ENCODE measurements around the gene ETV6. TPM values are rescaled to one million over a fixed set of nuclear protein-coding genes. Genes with fewer than 3 reads are reported as not detected.

Gene ETV6
- total RNA-seq, 6 experiments from 2014 or later, result 7.2 to 28.3 (median 11.0) TPM

DNA sequence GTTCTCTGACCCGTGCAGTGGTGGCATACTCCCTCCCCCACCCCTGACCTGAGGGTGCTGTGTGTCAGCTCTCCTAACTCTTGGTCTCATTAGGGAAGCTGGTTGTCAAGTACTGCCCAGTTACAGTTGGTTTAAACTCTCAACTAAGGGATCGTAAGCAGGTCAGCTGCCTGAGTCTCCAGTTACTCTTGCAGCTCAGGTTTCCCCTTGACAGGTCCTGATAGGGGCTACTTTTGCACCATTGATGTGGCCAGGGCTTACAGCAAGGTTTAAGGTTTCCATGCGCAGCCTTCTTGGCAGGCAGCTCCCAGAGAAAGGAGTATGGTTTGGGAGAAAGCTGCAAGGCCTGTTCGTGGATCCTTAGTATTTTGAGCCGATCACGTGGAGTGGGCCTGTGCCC is 74.5 kb downstream of the ETV6 start:
- Histone ChIP-seq H3K27me3 (no peaks in the 10 kb centered on the region), H3K36me3 (no peaks in the 10 kb centered on the region), H3K27ac (no peak overlapping the region), H3K9me3 (no peaks in the 10 kb centered on the region), H3K4me1 (peaks cover 0 to 20% (median 4%) of the 10 kb centered on the region in 4 donors), H3K4me3 (no peak overlapping the region)
- WGBS (ENCODE audit: insufficient coverage, low coverage, low lambda C conversion rate, missing lambda C conversion rate), result 100% methylated on average over 2 of the region's 6 CpGs
- intact Hi-C loops (cut with DNase I), result no loop called here
- TF ChIP-seq, protein P1, sequence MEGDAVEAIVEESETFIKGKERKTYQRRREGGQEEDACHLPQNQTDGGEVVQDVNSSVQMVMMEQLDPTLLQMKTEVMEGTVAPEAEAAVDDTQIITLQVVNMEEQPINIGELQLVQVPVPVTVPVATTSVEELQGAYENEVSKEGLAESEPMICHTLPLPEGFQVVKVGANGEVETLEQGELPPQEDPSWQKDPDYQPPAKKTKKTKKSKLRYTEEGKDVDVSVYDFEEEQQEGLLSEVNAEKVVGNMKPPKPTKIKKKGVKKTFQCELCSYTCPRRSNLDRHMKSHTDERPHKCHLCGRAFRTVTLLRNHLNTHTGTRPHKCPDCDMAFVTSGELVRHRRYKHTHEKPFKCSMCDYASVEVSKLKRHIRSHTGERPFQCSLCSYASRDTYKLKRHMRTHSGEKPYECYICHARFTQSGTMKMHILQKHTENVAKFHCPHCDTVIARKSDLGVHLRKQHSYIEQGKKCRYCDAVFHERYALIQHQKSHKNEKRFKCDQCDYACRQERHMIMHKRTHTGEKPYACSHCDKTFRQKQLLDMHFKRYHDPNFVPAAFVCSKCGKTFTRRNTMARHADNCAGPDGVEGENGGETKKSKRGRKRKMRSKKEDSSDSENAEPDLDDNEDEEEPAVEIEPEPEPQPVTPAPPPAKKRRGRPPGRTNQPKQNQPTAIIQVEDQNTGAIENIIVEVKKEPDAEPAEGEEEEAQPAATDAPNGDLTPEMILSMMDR (IDR thresholded peaks at IDR 0.05), result no peak
- no peak for TF ChIP-seq POLR2A (IDR thresholded peaks at IDR 0.05)
- DNase-seq, result no peak
- peak in 1 of 4 donors; percentile 7 for ATAC-seq

DNA sequence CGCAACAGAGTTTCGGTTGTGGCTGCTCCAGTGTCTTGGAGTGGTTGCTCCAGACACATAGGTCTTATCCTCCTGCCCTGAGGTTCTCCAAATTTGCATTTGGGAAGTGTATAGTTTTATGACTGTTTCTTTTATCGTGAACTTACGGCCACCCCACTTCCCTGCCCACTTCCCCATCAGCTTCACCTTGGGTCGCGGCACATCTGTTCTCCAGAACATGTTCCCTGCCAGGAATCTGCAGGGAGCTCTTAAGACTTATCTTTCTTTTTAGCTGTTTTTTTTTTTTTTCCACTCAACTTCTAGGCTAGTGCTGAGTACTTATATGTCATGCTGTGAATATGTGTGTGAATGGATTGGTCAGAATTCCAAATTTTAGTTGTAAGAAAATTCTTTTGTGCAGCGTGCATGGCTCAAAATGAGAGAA is 75.4 kb downstream of the ETV6 start:
- Histone ChIP-seq H3K36me3 (no peaks in the 10 kb centered on the region), H3K27ac (no peak overlapping the region), H3K4me1 (peaks cover 0 to 27% (median 4%) of the 10 kb centered on the region in 4 donors), H3K4me3 (no peak overlapping the region), H3K9me3 (no peaks in the 10 kb centered on the region), H3K27me3 (no peaks in the 10 kb centered on the region)
- intact Hi-C loops (cut with DNase I), result no loop called here
- no peak for TF ChIP-seq POLR2A (IDR thresholded peaks at IDR 0.05)
- TF ChIP-seq, protein P1 (IDR thresholded peaks at IDR 0.05), result no peak
- ATAC-seq, result peak; percentile 31 to 48 (median 34)
- DNase-seq, result no peak
- 44% methylated on average over 7 of the region's 7 CpGs for WGBS (ENCODE audit: insufficient coverage, low coverage, low lambda C conversion rate, missing lambda C conversion rate)

DNA sequence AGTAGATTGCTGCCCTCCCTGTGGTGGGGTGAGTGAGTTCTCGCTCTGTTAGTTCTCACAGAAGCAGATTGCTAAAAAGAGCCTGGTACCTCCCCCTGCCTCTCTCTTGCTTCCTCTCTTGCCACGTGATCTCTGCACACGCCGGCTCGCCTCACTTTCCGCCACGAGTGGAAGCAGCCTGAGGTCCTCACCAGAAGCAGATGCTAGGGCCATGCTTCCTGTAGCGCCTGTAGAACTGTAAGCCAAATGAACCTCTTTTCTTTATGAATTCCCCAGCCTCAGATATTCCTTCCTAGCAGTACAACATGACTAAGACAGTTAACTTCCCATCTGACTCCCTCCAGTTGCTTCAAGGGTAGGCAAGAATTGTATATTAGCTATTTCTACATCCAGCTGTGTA is 76.2 kb downstream of the ETV6 start:
- ATAC-seq, result no peak
- Histone ChIP-seq H3K36me3 (no peaks in the 10 kb centered on the region), H3K4me1 (peaks cover 0 to 27% (median 4%) of the 10 kb centered on the region in 4 donors), H3K27ac (no peak overlapping the region), H3K9me3 (no peaks in the 10 kb centered on the region), H3K4me3 (no peak overlapping the region), H3K27me3 (no peaks in the 10 kb centered on the region)
- intact Hi-C loops (cut with DNase I), result no loop called here
- TF ChIP-seq, protein P1 (IDR thresholded peaks at IDR 0.05), result no peak
- TF ChIP-seq POLR2A (IDR thresholded peaks at IDR 0.05), result no peak
- 34% methylated on average over 7 of the region's 8 CpGs for WGBS (ENCODE audit: insufficient coverage, low coverage, low lambda C conversion rate, missing lambda C conversion rate)
- DNase-seq, result no peak

DNA sequence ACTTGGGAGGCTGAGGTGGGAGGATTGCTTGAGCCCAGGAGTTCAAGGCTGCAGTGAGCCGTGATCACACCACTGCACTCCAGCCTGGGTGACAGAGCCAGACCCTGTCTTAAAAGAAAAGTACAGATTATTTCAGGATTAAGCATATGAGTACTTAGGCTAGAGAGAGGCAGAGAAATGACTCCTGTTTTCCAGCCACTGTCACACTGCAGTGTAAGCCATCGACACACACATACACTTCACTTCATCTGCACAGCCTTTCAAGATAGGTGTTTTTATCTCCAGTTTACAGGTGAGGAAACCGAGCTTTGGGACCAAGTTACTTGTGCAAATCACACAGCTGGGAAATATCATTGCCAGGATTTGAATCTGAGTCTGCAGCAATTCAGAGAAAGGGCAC is 77.2 kb downstream of the ETV6 start:
- H3K4me1 ChIP-seq, result peaks cover 0 to 27% (median 4%) of the 10 kb centered on the region in 4 donors
- no peak for DNase-seq

More for the DNA sequence above, 77.2 kb downstream of the ETV6 start:
- TF ChIP-seq, protein P1 (IDR thresholded peaks at IDR 0.05), result no peak
- no peak for TF ChIP-seq POLR2A (IDR thresholded peaks at IDR 0.05)
- Histone ChIP-seq H3K4me3 (no peak overlapping the region), H3K9me3 (no peaks in the 10 kb centered on the region), H3K27ac (no peak overlapping the region), H3K27me3 (no peaks in the 10 kb centered on the region), H3K36me3 (no peaks in the 10 kb centered on the region)
- 89% methylated on average over 1 of the region's 3 CpGs for WGBS (ENCODE audit: insufficient coverage, low coverage, low lambda C conversion rate, missing lambda C conversion rate)
- no peak for ATAC-seq
- intact Hi-C loops (cut with DNase I), result no loop called here

Measured in right lobe of liver (tissue), 6 donors.